Stimulated activated CD4-positive, alpha-beta T cell treated with anti-CD3 and anti-CD28 coated beads, Interleukin-2, amount 100 ng/mL, for 24 hours (primary cell): ENCODE results near the gene ELAVL1.
"Not testable (repeated sequence)": the region's sequence is repeated elsewhere in the genome, so short reads cannot be mapped to it uniquely, and the experiment has no call there.

Experiments used
- DNase-seq, 2 donors: peaks; one replicate each; pipeline ENCODE4 v3.0.0-alpha.2; 2020

The ELAVL1 gene

DNA sequence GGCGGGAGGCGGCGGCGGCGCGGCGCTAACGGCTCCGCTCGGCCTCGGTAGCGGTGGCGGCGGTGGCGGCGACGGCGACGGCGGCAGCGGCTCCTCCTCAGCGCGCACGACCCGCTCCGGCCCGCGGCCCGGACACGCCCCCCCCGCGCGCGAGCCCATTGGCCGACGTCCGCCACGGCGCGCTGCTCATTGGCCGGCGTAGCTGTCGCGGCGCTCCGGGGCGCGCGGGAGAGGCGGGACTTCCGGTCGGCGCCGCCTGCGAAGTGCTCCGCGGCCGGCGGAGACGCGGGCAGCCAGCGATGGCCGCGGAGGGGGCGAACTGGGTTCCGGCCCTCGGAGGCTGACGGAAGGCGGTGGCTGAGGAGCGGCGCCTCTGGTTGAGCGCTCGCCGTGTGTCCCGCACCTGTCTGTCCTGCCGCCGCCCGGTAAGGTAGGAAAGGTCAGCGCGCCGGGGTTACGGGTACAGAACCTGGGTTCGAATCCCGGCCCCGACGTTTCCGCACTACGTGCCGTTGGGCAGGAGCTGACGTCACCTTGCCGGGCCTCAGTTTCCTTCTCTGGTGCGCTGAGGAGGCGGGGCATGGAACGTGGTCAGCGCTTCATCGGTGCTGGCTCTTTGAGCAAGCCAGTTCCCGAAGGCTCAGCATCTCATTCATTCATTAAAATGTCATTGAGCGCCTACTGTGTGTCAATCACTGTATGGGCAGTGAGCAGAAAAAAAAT is at the start of gene ELAVL1:
TSS of gene ELAVL1 (minus strand) at position 108 of the 723 bp plus-strand sequence. CDS start 13,826 bp downstream, outside the sequence.
- peak; percentile 91 to 92 for DNase-seq

DNA sequence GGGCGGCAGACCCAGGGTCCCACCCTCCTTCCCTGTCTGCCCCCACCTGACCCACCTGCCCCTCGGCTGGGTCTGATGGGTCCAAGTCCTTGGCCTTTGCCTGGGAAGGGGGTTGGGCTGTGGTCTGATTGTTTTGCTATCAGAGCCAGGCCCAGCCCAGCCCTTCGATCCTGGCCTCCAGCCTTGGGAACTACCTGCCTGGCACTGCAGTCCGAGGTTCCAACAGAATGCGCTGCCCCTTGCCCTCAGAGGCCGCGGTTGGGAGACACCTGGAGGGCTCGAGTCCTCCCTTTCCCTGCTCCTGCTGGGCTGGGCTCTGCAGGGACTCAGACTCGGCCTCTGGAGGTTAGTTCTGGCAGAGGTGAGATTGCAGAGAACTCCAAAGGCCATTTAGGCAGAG is 48.7 kb upstream of the ELAVL1 start:
- DNase-seq: no peak

DNA sequence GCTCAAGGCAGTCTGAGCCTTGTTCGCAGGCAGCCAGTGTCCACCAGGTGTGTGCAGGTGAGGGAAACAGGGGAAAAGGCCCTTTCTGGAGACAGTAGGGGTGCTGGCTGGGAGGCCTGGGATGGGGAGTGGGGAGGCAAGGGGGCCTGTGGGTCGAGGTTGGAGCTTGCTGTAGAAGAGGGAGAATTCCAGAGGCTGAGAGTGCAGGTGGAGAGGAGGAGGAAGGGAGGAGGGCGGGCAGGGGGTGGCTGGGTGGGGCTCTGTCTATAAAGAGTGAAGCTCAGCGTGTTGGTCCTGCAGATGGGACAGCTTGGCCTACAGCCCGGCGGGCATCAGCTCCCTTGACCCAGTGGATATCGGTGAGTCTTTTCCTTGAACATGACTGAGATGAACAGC is 47.0 kb upstream of the ELAVL1 start, which contains the start of gene CCL25:
TSS of gene CCL25 (plus strand) at position 297 of the 396 bp plus-strand sequence. CDS start 290 bp downstream, outside the sequence.
- no peak for DNase-seq

DNA sequence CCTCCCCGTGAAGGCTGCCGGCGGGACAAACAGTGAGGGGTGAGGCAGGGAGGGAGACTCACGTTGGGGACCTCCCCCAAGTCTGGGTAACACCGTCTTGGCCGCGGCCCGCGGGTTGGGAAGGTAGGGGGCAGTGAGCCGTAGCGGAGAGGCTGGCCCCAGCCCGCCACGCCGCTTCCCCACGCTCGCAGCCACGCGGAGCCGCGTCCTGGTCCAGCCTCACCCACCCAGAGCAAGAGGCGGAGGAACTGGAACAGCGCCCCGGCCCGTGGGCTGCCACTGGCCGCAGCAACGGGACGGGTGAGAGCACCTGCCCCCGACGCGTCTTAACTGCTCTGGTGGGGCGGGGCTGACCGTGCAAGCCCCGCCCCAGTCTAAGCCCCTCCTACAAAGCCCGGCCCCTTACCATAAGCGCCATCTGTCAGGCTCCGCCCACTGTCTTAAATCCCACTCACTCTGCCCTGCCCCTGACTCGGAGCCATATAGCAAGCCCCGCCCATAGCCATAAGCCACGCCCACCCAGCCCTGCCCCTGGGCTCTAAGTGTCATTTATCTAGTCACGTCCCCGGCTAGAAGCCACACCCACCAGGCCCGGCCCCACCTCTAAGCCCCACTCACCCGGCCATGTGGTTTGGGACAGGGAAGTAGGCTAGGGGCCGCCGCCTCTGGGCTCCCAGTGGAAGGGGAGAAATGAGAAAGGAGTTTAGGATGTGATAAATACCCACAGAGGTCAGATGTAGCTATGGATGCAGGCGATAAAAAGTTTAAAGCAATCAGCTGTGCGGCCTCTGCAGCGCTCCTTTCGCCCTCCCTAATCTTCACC is 45.0 kb upstream of the ELAVL1 start:
- peak; percentile 90 to 94 for DNase-seq

DNA sequence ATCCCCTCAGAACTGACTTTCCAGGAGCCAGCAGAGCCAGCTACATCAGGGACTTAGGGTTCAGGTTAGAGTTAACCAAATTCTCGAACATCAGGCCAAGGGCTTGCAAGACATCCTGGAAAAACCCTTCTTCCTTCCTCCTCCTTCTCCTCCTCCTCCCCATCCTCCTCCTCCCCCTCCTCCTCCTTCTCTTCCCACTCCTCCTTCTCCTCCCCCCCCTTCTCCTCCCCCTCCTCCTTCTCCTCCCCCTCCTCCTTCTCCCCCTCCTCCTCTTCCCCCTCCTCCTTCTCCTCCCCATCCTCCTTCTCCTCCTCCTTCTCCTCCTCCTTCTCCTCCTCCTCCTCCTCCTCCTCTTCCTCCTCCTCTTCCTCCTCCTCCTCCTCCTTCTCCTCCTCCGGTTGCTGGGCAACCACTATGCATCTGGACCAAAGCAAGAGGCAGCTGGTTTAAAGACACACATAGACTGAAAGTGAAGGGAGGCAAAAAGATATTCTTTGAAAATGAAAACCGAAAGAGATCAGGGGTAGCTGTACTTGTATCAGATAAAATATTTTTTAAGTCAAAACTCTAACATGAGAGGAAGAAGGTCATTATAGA is 41.2 kb upstream of the ELAVL1 start:
- no peak for DNase-seq

DNA sequence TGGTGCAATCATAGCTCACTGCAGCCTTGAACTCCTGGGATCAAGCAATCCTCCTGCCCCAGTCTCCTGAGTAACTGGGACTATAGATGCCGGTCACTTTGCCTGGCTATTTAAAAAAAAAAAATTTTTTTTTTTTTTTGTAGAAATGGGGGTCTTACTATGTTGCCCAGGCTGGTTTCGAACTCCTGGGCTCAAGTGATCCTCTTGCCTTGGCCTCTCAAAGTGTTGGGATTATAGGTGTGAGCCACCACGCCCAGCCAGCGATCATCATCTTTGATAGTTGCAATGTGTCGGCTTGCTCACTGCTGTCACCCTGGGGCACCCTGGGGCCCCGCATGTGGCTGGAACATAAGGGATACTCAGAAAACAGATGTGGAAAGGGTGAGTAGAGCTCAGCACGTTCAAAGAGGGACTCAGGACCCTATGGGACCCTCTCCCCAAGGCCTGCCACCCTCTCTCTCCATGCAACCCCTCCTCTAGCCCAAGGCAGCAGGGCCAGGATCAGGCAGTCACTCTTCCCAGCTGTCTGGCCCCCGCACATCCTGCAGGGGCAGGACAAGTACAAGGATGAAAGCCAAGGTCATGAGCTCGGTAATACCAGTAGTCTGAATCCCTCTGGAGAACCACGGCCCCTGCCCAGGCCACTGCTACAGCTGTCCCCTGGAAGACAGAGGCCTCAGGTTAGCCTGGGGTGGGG is 40.6 kb upstream of the ELAVL1 start:
- DNase-seq: no peak

DNA sequence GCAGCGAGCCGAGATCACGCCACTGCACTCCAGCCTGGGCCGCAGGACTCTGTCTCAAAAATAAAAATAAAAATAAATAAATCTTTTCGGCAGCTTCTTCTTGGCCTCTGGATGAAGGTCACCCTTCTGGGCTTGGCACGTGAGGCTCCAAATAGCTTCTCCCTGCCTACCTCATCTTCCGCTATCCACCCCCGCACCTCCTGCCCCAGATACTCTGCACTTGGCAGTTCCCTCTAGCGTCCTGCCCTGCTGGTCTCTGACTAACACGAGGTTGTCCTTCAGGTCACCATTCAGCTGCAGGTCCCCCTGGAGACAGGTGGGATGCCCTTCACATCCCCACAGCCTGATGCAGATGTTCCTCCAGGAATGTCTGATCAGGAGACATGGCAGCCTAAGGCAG is 38.6 kb upstream of the ELAVL1 start:
- no peak for DNase-seq

DNA sequence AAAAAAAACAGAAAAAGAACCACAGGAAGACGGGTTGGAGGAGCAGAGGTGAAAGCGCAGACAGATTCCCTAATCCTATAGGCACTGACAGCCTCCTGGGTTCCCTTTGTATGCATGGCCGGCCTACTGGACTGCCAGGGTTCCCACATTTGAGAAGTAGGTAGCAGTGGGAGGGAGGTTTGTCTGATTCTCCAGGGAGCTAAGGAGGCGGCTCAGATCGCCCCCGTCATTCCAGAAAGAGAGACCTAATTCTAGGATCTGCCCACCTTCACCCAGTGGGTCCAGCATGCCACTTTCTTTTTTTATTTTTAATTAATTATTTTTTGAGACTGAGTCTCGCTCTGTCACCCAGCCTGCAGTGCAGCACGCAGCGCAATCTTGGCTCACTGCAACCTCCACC is 37.5 kb upstream of the ELAVL1 start:
- DNase-seq: no peak

DNA sequence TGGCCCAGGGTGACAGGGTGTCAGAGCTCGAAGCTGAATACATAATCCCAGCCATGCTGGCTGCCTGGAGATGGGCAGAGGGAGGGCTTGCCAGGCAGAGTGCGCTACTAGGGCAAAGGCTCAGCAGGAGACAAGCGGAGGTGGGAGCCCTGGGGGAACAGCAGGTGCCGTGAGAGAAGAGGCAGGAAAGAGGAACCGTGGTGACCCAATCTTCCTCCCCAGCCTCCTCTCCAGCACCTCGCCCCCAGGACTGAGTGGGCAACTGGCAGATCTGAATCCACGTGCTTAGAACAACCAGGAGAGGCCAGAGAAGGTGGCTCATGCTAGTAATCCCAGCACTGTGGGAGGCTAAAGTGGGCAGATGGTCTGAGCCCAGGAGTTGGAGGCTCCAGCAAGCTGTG is 36.1 kb upstream of the ELAVL1 start:
- DNase-seq: no peak

DNA sequence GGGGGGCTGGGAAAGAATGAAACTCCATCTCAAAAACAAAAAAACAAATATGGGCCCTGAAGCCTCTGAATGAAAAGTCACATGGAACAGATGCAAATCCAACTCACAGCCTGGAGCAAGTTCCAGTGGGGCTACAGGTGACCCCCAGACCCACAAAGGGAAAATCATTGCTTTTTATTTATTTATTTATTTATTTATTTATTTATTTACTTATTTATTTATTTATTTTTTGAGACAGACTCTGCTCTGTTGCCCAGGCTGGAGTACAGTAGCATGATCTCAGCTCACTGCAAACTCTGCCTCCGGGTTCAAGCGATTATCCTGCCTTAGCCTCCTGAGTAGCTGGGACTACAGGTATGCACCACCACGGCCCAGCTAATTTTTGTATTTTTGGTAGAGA is 33.8 kb upstream of the ELAVL1 start:
- DNase-seq: no peak

DNA sequence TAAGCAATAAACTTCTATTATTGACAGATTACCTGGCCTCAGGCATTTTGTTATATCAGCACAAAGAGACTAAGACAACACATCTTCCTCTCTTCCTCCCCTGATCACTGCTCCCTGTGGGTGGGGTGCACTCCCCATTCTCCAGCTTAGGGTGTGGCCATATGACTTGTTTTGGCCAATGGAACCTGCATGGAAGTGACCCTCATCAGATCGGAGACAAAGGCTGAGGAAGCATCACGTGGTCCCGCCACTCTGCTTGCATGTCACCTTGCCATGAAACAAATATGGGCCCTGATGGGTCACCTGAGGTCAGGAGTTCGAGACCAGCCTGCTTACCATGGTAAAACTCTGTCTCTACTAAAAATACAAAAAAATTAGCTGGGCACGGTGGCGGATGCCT is 33.4 kb upstream of the ELAVL1 start:
- no peak for DNase-seq

DNA sequence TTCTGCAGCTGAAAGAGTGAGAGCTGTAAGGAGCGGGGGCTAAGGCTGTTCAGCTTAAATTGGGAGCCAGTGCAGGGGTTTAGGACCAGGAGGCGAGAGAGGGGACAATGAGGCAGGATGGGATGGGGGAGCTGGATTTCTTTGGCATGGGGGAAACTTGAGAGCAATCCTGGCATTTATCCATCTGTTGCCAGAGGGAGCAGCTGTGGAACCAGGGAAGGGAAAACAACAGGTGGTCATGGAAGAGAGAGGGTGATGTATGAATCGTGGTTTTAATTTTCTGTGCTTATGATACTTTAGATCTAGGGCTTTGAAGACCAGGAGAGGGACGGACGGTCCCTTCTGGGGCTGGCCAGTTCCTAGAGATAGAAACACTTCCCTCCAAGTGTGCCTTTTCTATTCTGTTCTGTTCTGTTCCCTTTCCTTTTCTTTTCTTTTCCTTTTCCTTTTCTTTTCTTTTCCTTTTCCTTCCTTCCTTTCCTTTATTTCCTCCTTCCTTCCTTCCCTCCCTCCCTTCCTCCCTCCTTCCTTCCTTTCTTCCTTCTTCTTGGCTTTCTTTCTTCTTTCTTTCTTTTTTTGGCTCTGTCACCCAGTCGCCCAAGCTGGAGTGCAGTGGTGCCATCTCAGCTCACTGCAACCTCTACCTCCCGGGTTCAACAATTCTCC is 31.1 kb upstream of the ELAVL1 start:
- DNase-seq: no peak

DNA sequence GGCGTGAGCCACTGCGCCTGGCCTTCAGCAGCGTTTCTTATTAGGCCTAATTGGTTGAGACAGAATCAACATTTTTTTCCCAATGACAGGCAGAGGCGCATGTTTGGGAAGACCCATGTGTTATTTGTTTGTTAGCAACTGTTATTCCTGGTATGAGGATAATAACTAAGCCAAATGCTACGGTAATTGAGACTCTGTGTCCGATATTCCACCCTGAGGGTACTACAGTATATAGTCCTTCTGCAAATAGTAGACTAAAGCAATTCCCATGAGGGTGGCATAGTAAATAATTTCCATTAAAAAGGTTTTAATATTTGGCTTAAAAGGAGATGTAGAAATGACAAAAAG is 28.7 kb upstream of the ELAVL1 start:
- DNase-seq: no peak

DNA sequence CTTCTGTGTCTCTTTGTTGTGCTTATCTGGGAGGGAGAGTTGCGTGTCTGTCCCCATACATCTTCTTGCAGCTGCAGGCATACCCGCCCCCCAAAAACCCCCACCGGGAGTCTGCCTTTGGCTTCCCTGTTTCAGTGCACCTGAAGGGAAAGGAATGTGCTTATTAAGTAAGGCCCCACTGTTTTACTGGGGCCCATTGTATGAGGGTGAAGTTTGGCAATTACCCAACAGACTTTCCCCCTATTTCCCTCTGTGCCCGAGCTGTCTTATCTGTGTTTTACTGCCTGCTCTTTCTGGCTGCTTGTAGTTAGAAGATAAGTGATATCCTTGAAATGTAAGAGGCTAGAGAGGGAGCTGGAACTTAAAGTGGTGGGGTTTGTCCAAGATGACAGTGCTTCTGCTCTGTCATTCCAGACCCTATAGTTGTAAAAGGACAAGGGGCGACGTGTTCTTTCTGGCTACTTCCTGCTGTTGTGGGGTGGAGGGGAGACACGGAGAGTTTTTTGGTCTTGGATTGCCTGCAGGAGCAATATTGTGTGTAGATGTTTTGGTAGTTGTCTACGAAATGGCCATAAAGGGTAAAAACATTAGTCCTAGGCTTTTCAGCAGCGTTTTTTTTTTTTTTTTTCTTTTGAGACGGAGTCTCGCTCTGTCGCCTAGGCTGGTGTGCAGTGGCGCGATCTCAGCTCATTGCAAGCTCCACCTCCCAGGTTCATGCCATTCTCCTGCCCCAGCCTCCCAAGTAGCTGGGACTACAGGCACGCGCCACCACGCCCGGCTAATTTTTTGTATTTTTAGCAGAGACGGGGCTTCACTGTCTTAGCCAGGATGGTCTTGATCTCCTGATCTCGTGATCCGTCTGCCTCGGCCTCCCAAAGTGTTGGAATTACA is 28.1 kb upstream of the ELAVL1 start:
- DNase-seq: not testable (repeated sequence)

DNA sequence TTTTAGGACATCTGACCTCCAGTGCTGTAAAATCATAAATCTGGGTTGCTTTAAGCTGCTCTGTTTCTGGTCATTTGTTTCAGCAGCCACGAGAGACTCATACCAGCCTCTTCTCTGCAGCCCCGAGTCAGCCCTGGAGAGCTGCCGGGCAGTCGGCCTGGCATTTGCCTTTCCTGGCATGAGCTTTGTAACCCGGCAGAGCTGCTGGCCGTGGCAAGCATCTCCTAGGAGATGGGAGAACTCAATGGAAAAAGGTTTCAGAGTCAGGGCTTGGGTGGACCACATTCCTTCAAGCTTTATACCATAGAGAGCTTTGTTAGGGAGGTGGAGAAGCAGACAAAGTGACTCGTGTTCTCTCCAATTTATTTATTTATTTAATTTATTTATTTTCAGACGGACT is 25.5 kb upstream of the ELAVL1 start:
- DNase-seq: no peak

DNA sequence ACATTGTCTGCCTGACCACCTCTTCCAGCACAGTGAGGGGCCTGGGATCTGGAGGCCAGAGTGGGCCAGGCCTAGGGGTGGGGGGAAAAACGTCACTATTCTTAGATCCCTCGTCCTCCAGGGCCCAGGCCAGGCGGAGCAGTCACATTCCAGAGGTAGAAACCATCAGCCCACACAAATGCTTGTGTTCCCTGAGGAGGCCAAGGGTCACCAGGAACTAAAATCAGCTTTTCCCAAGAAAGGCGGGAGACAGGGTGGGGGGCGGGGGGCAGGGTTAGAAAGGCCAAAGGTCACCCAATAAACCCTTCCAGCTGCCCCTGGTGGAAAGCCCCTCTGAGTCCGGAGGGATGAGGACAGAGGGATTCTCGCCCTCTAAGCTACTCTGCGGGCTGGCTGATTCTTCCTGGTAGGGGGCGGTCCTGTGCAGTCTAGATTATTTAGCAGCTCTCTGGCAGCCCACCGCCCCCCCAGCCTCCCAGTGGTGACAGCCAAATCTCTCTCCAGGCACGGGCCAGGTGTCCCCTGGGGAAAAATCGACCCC is 23.6 kb upstream of the ELAVL1 start:
- DNase-seq: no peak

DNA sequence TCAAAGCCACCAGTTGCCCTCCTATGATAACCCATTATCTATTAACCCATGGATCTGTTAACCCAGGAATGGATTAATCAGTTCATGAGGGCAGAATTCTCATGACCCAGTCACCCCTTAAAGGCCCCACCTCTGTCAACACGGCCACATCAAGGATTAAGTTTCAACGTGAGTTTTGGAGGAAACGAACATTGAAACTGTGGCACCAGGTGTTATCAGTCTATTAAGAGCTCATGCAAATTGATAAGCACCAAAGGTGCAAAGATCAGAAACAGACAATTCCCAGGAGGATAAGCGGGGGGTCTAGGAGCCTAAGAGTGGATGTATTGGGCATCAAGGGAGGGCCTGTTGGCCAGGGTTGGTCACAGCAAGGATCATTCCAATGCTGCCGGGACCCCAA is 19.9 kb upstream of the ELAVL1 start:
- no peak for DNase-seq

DNA sequence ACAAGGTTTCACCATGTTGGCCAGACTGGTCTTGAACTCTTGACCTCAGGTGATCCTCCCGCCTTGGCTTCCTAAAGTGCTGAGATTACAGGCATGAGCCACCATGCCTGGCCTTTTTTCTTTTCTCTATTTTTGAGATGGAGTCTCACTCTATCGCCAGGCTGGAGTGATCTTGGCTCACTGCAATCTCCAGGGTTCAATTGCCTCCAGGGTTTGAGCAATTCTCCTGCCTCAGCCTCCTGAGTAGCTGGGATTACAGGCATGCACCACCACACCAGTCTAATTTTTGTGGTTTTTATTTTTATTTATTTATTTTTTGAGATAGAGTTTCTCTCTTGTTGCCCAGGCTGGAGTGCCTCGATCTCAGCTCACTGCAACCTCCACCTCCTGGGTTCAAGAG is 18.8 kb upstream of the ELAVL1 start:
- not testable (repeated sequence) for DNase-seq

DNA sequence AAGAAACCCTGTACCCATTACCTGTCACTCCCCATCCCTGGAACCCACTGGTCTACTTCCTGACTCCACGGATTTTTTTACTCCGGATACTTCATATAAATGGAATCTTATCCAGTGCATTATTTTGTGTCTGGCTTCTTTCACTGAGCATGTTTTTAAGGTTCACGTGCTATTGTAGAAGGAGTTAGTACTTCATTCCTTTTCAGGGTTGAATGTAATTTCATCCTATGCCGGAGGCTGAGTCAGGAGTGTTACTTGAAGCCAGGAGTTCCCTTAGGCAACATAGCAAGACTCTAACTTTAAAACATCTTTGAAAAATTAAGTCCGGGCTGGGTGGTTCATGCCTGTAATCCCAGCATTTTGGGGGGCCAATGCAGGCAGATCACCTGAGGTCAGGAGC is 17.9 kb upstream of the ELAVL1 start:
- DNase-seq: no peak

DNA sequence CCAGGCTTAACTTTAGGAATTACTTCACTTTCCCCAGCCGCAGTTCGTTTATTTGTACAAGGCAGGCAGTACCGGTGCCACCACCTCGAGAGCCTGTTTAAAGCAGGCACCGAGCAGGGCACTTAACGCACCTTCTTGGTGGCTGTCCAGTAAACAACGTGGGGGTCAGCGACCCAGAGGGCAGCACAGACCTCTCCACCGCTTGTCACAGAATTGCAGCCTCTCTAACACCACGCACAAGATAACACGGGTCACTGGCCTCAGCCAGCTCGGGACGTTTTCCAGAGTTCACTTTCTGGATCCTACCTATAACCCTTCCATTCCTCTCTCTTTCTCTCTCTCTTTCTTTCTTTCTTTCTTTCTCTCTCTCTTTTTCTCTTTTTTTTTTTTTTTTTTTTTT is 16.8 kb upstream of the ELAVL1 start:
- no peak for DNase-seq

DNA sequence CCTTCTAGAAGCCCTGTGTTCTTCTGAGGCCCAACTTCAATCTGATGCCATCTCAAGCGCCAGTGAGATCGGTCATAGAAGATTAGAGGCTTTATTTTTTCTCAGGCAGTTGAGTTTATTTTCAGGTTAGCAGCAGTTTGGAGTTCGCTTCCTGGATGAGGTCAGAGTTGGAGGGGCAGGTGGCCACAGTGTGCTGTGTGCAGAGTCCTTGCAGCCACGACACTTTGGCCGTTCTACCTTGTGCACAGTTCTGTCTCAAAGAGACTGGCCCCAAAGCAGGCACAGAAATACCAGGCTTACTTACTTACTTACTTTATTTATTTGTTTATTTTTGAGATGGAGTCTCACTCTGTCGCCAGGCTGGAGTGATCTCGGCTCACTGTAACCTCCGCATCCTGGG is 15.9 kb upstream of the ELAVL1 start:
- DNase-seq: no peak
